Measurements from ENCODE around the gene ANKRD52. TPM values are rescaled to one million over a fixed set of nuclear protein-coding genes. Genes with fewer than 3 reads are reported as not detected.

The ANKRD52 gene
- total RNA-seq, 1 experiment from 2014 or later: 56.6 TPM

DNA sequence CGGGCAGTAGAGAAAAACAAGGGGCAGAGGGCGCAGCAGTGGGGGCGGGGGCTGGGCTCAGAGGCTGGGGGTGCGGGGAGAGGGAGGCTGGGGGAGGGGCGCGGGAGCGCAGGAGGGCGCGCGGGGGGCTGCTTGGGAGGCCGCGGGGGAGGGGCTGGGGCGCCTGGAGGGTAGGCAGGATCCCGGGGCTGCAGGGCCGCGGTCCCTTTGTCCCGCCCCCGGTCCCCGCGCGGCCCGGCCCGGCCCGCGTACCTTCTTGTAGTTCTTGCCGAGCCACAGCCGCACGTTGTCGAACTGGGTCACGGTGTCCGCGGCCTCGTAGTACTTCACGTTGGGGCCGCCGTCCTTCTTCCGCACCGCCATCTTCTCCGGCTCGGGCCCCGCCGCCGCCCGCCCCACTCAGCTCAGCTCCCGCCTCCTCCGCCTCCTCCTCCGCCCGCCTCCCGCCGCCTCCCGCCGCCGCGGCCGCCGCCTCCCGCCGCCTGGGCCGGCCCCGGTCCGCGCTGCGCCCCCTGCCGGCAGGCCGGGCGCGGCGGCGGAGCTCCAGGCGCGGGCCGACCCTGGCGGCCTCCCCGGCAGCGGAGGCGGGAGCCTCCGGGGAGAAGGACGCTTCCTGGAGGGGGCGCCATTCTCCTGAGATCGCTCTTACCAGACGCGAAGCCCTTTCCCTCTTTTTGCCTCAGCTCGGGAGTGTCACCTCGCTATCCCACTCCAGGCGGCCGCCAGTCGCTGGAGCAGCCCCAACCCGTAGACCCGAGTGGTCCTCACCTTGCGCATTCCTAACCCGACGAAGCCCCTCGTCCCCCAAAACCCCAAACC lies 68.9 kb downstream of the ANKRD52 start, which contains the start of gene SMARCC2 (continued):
- TF ChIP-seq REST (IDR thresholded peaks at IDR 0.05; ENCODE audit: low read depth) (no peak), ELF1 (IDR thresholded peaks at IDR 0.05; ENCODE audit: borderline replicate concordance, low read depth) (no peak), YY1 (IDR thresholded peaks at IDR 0.05; ENCODE audit: extremely low read depth, insufficient replicate concordance, low read depth, low read length) (peak; percentile 52), SIN3A (IDR thresholded peaks at IDR 0.05; ENCODE audit: low read depth) (no peak; the same call in 1 of the 2 replicates)
- TF ChIP-seq, protein P1, sequence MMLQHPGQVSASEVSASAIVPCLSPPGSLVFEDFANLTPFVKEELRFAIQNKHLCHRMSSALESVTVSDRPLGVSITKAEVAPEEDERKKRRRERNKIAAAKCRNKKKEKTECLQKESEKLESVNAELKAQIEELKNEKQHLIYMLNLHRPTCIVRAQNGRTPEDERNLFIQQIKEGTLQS (IDR thresholded peaks at IDR 0.05): no peak

GRCh38 chr12:56188778-56189098 lies 69.4 kb downstream of the ANKRD52 start:
- H3K36me3 ChIP-seq (ENCODE audit: control insufficient read depth in 1 of 2, insufficient read depth in 2 of 2, low read length in 2 of 2): peaks cover 15 to 24% of the 10 kb centered on the region in 2 experiments; a peak in 3 of 4 replicates
- ChIA-PET CTCF (interaction anchor here (0.6 to 3.3 kb wide), 10 partner anchors 8 to 459 kb away, joined by 3 to 29 read pairs (median 9); partner anchors contain the start of genes ANKRD52, CD63, ESYT1 and ZC3H10), RAD21 (ENCODE audit: low non-redundant PET in 1 of 2, low total read pairs in 2 of 2, uncharacterized antibody in 2 of 2, unreplicated experiment in 2 of 2) (no interaction called here), POLR2A (interaction anchor here (0.6 to 2.7 kb wide), 6 partner anchors 33 to 457 kb away, joined by 3 to 17 read pairs (median 4); partner anchors contain the start of genes ATP5F1B, ESYT1, RNF41 and ZC3H10)
- peak overlapping the region; percentile 90 for H3K4me2 ChIP-seq (ENCODE audit: low read length)
- no peaks in the 10 kb centered on the region for H3K9me3 ChIP-seq (ENCODE audit: control insufficient read depth in 1 of 2, insufficient read depth in 1 of 2, low read depth in 1 of 2, low read length in 2 of 2)
- peaks cover 17 to 27% of the 10 kb centered on the region in 2 experiments for H3K4me1 ChIP-seq (ENCODE audit: control insufficient read depth in 1 of 2, insufficient read depth in 2 of 2, low read length in 2 of 2)
- intact Hi-C loops (cut with micrococcal nuclease): loop anchor here (1.0 kb wide), 2 partner anchors 69 to 141 kb away; no protein-coding TSS in a partner anchor
- no peaks in the 10 kb centered on the region for H3K27me3 ChIP-seq (ENCODE audit: insufficient read depth, low read length)
- peak overlapping the region; percentile 84 for H3K27ac ChIP-seq (ENCODE audit: low read depth, low read length)
- H3K9me2 ChIP-seq (ENCODE audit: insufficient read depth): no peaks in the 10 kb centered on the region
- peak overlapping the region; percentile 86 to 88 for H3K4me3 ChIP-seq (replicated peaks in 1 of 2; ENCODE audit: low read depth in 1 of 2, low read length in 2 of 2)
- H3K9ac ChIP-seq (ENCODE audit: low read length): peak overlapping the region; percentile 87
- peak; percentile 1; the same call in 1 of the 2 replicates for ATAC-seq
- H4K20me1 ChIP-seq (ENCODE audit: insufficient read depth): no peaks in the 10 kb centered on the region
- DNase-seq (ENCODE audit: low read depth, low spot score): no peak
- H2AFZ ChIP-seq (ENCODE audit: low read depth, low read length, poor library complexity, severe bottlenecking): no peak overlapping the region
- peaks cover 37% of the 10 kb centered on the region for H3K79me2 ChIP-seq (ENCODE audit: insufficient read depth, low read length)
- no TSS peak for BruUV-seq (replicated peaks)
- TF ChIP-seq CEBPB (IDR thresholded peaks at IDR 0.05; ENCODE audit: low read depth) (no peak), ZBTB33 (IDR thresholded peaks at IDR 0.05; ENCODE audit: extremely low read depth, insufficient replicate concordance, low read length) (no peak), EZH2 (IDR thresholded peaks at IDR 0.05) (no peak), SIN3A (IDR thresholded peaks at IDR 0.05; ENCODE audit: low read depth) (no peak), CBX3 (IDR thresholded peaks at IDR 0.05; ENCODE audit: low read depth) (no peak), EZH2phosphoT487 (IDR thresholded peaks at IDR 0.05; ENCODE audit: borderline replicate concordance) (no peak), FOSL1 (IDR thresholded peaks at IDR 0.05; ENCODE audit: low read depth) (no peak), JUND (IDR thresholded peaks at IDR 0.05) (no peak), REST (IDR thresholded peaks at IDR 0.05; ENCODE audit: low read depth) (no peak), YY1 (IDR thresholded peaks at IDR 0.05; ENCODE audit: extremely low read depth, insufficient replicate concordance, low read depth, low read length) (no peak), RAD21 (IDR thresholded peaks at IDR 0.05; ENCODE audit: low read depth) (no peak)

Data from HCT116 (cell line).